Endometrial microvascular endothelial cells (primary cell): ENCODE results near the gene TNIP1. TPM values are rescaled to one million over a fixed set of nuclear protein-coding genes. Genes with fewer than 3 reads are reported as not detected.

Experiments
- in situ Hi-C: cut with HindIII; loops from 2 replicates; pipeline ENCODE4 v1.10.0; 2017; ENCODE audit warnings: low sequenced_read_pairs, low pct_unique_long_range_greater_than_20kb; ENCODE audit errors: inconsistent ontology term
- total RNA-seq: library from RNA; depleted of rRNA; stranded (reverse); fragments of >200 nt; gene quantifications from one replicate; pipeline ENCODE4 v1.2.3, GENCODE V29; 2015; ENCODE audit errors: inconsistent ontology term

Gene TNIP1
- total RNA-seq, 1 donor from 2014 or later: 71.0 TPM

DNA sequence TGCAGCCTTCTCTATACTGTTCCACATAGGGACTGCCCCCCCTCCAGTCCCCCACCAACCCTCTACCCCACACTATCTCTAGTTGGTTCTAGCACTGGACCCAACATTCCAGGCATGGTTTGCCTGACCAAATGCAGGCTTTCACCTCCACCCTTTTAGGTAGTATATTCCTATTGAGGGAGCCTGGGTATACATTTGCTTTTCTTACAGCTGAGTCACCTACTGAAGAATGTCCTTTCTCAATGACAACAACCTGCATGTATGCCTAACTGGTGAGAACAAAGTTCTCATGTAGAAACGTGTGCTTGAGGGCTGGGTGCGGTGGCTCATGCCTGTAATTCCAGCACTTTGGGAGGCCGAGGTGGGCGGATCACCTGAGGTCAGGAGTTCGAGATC lies 8.2 kb downstream of the TNIP1 start:
- in situ Hi-C loops: no loop called here

DNA sequence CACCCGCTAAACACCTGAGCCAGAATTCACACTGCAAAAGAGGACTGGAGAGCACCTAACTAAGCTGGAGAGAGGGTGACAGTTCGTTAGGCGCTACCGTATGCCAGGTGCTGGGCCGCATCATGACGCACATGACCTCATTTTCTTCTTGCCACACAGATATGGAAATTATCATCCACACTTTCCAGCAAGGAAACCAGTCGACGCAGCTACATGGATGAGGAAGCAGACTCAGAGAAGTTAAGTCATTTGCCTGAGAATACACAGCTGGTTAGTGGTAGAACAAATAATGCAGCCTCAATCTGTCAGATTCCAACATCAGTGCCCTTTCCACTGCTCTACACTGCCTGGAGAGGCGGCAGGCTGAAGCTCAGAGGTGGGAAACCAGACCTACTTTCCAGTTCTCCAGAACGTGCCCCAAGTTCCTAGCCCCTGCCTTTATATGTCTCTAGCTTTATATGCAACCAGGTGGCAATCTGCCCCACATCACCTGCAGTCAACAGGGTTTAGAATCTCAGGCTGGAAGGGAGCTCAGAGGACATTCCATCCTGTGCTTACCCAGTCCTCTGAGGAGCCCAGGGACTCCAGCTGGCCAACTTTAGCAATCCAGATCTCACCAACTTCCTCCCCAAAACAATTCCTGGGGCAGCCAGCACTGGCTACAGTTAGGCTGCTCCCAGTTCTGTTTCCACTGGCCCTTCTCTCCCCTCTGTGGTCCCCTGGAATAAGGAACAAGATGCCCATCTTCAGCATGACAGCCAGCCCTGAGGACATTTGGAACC lies 8.8 kb downstream of the TNIP1 start:
- in situ Hi-C loops: no loop called here

DNA sequence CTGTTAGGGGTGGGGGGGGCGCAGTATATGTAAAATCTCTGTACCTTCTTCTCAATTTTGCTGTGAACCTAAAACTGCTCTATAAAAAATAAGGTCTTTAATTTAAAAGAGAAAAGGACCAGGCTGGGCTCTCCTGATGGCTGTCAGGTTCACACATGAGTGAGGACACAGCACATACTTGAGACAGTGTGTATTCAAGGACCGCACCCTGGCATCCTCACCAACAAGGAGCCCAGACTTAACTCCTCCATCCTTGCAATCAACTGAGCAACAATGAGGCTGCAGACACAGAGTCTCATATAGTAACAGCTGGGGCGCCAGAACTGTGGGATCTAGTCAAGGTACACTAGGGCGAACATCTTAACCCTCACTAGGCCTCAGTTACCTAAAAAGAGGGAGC lies 9.8 kb downstream of the TNIP1 start:
- in situ Hi-C loops: no loop called here

DNA sequence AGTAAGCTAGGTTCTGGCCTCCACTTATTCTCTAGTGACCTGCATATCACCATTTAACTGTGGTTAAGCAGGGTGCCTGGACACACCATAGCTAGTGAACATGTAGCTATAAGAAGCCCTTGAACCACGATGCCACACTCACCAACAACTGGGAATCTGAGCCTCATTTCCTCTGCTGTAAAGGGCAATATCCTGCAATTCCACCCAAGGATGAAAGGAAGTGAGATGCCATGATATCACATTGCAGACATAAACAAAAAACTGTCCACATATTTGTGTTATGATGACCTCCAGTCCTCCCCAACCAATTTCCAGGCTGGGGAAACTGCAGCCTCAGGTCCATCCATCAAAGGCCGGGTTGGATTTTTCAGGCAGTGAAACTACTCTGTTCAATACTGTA lies 10.4 kb downstream of the TNIP1 start:
- in situ Hi-C loops: no loop called here

DNA sequence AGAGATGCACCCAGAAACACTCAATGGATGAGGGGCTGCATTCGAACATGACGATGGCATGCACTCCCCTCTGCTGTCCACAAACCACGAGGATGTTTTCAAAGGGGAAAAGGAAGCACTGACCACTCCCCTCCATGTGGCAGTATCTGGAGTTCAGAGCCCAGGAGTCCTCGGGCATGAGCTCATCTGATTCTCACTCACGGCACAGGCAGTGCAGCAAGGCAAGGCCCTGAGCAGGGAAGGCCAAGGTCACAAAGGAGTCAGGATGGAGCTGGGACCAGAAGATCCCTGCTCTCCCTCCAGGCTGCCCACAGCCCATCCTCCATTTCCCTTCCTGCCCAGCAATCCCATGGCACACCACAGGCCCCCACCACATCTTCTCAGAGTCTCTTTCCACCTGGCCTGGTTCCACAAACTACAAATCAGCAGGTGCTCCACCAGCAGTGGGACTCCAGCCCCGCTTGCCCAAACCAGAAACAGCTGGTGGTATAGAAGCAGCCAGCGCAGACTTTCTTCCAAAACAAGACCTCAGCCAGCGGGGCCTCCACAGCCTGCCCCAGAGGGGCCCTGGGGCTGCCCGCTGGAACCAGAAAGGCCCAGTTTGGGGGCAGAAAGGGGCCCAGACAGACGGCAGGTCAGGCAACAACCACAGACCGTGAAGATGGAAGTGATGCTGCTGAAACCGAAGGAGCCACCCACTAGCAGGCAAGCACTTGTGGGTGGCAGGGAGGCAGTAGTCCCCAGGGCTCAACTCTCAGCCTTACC lies 12.2 kb downstream of the TNIP1 start:
- in situ Hi-C loops: no loop called here

DNA sequence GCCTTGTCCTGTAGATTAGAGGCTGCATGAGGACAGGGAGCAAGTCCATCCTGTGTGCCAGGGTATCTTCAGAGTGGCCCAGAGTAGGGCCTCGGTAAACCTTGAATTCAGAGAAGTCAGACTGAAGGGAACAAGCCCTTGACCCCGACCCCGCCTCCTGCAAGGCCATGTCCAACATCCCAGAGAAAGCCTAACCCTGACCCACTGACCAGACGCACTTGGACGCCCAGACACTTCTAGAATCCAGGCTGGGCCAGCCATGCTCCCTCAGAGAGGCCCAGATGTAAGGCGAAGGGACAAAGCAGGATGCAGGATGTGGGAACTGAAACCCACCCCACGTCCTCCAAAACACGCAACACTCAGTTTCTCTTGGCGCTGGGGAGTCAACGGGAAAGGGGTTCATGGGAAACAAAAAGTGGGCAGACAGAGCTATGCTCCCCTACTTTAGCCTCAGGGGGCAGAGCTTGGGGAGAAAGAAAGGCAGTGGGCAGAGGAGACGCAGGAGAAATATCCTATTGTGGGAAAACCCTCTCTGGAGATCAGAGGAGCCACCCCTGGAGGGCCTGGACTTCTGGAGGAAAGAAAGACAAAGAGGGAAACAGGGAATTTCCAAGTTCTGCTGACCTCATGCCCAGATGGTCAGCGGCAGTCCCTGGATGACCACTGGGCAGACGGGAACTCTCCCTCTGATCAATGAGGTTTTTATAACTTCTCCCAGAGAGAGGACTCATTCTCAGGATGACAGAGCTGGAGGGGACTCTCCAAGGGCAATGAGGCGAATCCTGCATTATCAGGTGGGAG lies 13.0 kb downstream of the TNIP1 start:
- in situ Hi-C loops: no loop called here

DNA sequence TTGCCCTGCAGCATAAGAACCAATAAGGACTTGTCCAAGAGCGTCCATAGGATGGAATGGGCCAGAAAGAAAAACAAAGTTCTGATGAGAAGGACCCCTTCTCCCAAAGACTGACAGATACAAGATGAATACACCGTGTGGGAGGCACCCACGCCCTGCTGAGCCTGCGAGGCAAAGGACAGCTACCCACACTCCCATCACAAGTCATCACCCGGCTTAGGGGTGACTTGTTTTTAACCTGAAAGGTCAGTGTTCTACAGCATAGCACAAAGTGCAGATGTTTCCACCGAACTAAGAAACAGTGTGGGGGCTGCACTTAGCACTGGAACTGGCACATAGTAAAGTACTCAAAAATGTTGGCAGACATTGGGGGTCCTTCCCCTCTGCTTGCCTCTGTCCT lies 13.9 kb downstream of the TNIP1 start:
- in situ Hi-C loops: no loop called here

DNA sequence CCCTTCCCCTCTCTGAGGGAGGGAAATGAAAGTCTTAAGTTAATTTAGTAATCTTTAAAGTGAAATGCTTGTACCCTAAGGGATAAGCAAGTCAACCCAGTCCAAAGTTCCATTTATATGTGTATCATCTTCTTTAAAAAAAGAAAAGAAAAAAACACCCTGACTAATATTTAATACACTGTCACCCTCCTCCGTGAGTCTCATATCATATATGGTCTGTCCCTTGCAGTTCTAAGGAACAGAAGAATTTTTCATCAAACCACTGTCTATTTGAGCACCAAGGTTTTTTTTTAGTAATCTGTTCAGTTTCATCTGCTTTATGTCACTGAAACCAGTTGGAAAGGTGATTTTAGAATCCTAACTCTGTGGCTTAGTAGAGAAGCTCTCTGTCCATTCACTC lies 15.2 kb downstream of the TNIP1 start:
- in situ Hi-C loops: no loop called here

DNA sequence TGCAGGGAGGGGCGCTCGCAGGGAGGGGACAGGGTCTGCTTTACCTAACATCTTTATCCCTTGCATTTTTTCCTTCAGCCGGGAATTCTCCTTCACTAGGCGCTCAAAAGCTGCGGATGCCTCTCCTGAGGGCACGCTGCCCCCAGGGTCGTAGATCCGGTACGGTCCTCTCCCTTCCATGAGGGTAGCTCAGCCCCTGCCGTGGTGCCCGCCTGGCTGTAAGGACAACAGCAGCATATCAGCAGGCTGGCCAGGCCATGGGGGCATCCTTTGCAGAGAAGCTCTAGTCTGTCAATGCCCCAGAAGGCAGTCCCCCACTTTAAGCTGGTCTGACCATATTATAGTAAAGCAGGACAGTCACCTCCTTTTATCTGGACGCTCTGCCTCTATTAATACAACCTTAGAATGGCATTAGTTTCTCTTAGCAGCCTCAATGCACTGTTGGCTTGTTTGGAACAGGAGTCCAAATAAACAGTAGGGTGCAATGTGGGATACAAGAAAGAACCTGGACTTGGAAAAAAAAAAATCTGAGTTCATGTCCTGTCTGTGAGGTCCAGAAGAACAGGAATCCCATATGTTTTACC lies 15.8 kb downstream of the TNIP1 start:
- in situ Hi-C loops: no loop called here

DNA sequence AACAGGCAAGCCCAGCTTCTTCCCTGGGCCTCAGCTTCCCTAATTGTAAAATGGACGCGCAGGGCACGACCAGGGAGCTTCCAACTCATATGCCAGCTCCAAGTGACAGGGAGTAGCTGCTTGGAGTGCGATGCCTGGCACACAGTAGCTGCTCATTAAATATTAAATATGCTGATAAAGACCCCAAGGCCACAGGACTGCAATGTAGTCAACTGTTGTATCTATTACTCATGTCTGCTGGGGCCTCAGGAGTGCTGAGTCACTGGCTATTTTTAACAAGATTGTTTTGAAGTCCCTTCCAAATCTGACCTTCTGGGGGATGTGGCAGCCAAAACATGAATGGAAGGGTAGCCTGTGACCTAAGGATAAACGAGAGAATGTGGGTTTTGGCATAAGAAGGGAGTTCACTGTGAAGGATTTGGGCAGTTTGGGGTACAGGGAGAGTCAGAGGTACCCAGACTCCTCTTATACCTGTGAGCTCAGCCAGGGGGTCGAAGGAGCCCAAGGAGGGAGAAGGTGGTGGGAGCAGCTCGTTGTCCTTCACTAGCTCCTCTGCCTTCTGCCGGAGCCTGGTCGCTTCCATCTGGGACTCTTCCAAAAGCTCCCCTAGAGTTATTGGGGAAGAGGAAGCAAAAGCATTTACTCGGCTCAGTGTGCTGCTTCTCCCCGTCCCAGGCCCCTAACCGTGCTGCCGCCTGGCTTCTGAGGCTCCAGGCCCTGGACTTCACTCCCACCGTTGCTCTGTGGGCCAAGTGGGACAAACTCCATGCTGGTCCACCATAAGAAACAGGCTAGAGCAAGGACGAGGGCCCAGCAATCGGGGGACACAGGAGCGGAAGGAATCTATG lies 17.5 kb downstream of the TNIP1 start:
- in situ Hi-C loops: no loop called here

DNA sequence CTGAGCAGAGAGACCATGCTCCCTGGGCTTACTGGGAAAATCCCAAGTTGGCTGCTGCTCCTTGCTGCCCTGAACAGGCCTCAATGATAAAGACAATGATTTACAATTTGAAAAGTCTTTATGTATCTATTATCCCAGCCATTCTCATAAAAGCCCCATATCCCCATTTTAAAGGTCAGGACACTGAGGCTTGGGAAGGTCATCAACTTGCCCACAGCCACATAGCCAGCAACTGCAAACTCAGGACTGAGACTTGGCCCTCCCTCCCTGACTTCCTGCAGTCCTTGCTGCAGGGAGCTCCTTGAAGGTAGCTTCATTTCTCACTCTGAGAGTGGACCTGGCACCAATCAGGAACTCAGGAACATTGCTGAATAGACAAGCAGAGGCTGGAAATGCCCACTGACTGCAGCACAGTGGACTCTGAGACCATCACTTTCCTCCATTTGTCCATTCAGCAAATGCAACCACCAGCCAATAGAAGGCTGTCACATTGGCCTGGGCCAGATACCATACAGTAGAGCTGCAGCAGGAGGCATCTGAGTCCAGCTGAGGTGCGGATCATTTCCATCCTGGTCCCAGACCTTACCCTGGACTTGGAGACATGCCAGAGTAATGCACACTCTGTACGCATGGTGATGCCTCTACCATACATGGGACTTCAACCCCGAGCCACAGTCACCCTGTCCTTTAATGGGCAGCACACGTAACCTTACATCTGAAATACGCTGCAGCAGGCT lies 18.3 kb downstream of the TNIP1 start:
- in situ Hi-C loops: no loop called here

DNA sequence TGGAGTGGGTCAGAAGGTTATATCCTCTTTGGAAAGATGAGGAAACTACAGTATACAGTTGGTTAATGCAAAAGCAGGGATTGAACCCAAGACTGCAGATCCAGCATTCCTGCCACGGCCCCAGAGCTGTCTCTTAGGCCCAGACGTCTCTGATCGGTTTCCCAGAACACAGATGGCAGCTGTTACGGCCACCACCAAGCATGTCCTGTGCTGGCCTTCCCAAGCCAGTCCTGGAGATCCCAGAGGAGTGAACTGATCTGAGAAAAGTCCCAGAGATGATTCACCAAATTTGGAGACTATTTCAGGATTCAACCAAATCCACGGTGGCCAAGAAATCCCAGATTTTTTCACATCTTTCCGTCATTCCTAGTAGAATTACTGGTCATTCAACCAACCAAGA lies 20.1 kb downstream of the TNIP1 start:
- in situ Hi-C loops: no loop called here

DNA sequence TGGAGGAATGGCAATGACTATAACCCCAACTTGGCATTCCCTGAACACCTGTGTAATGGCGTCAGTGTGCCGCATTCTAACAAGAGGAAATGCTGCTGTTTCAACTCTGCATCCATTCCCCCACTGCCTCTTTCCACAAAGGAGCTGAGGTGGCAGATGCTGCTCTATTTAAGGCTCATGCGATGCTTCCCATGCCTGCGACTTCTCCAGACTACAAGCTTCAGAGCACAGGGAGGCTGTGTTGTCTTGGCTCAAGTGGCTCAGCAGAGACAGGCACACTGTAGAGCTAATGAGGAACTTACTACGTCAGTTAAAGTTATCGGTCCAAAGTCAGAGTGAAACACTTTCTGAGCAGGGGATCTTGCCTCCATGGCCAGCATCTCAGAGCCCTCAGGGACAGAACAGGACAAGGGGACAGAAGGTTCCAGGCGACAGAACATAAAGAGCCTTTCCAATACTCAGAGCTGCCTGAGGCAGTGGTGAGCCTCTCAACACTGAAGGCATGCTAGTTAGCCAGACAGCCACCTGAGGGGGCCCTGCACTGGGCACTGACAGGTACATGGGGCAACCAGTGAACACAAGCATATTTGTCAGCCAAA lies 21.8 kb downstream of the TNIP1 start:
- in situ Hi-C loops: no loop called here

DNA sequence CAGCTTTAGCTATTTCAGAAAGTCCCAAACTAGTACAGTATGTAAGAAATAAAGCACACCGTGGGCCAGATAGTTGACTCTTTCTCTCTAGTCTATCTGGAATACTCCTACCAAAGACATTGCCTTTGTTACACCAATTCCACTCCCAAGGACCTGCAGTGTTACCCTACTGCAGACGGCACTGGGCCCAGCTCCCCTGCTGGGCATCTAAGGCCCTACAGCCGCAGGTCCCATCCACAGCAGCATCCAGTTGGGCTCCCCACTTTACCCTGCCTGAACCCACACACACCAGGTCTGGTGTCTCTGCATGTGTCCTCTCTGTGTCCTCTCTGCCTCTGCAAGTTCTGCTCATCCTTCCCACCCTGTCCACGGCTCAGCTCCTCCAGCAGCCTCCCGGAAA lies 22.5 kb downstream of the TNIP1 start:
- in situ Hi-C loops: no loop called here

DNA sequence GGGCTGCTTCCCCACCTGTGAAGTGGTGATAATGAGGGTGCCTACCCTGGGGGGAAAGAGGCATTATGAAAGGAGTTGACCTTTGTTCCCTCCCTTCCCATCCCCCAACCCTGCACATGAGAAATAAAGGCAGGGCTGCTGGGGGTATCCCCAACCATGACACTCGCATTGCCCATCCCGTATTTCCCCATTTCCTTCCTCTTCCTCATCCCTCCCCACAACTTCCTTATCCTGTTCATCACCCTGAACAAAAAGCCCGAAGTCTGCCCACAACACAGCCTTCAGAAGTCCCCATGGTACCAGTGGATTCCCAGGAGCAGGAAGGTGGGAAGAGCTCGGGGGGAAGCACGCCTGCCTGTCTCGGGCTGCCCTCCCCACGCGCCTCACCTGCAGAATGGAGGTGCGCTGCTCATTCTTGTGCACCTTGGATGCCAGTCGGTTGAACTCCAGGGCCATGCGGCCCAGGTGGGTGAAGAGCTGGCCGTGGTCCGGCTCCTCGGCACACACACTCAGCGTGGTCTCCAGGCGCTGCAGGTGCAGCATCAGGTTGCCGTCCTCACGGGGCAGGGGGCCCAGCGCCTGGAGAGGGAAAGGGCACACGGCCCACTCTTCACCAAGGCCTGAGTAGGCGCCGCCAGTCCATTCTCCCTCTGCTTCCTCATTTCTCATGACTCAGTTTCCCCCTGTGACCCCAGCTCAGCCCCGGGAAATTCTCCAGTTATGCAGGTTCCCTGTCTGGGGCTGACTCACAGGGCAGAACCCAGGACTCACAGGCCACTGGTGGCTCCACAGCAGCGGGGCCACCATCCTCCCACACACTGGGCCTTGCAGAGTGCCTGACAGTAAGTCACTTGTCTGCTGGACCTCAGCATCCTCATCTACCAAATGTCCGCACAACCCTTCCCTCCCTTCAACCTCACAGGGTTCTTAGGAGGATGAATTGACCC lies 24.2 kb downstream of the TNIP1 start:
- in situ Hi-C loops: no loop called here

DNA sequence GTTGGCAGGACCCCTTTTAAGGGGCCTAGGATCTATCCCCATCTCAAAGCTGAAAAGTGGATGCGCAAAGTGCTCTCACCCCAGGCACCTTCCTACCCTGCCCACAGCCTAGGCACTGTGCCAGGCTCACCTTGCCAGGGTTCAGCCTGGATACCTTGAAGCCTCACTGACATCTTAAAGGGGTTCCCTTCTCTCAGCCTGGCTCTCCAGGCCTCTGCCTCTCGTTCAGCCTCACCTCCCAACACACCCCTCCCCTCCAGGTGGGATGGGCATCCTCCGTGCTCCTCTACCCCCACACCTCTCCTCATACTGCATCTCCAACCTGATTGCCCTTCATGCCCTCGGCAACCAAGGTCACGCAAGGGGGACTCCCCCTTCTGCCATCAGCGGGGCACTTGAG lies 25.5 kb downstream of the TNIP1 start:
- in situ Hi-C loops: no loop called here

DNA sequence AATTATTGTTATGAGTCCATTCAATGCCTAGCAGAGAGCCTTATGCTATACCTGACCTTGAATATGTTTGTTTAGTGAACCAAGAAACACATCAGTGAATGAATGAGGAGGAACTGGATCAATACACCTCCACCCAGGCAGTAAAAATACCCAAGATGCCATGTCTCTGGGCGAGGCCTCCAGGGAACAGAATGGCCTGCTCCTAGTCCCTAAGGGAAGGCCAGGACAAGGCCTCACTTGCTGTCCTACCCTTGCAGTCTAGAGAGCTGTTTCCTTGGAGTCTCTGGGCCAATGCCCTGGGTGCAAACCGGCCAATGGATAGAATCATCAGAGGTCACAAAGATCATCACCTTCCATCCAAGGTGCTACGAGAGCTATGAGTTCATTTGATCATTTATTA lies 26.1 kb downstream of the TNIP1 start:
- in situ Hi-C loops: no loop called here
